H1 (cell line): ENCODE results near the gene ORC3. TPM values are rescaled to one million over a fixed set of nuclear protein-coding genes. Genes with fewer than 3 reads are reported as not detected.
"Not testable (repeated sequence)": the region's sequence is repeated elsewhere in the genome, so short reads cannot be mapped to it uniquely, and the experiment has no call there.

Experiments
- CTCF ChIA-PET: fragments of 300-600 bp; sonication (Branson Sonifier 250); formaldehyde crosslinking; loops from one replicate; lab custom pipeline; 2021; ENCODE audit not compliant: partially characterized antibody; lab: Charles Lee
- POLR2A ChIA-PET: fragments of 300-600 bp; sonication (Branson Sonifier 250); formaldehyde crosslinking; loops from one replicate; lab custom pipeline; 2021; ENCODE audit warnings: inconsistent platforms; ENCODE audit not compliant: partially characterized antibody; lab: Charles Lee
- DNase-seq, 2 experiments: peaks; one replicate each; pipeline versions ENCODE4 v3.0.0 to v3.0.0-alpha.2; 2010 to 2022; ENCODE audit warnings: low spot score in 2 of 2, low read depth in 1 of 2, mixed read lengths in 1 of 2
- FAIRE-seq: peaks from 2 replicates; lab custom pipeline; 2011; peaks lifted over from hg19 to GRCh38; lab: Jason Lieb, UNC
- H2AFZ ChIP-seq: 2 replicates; pipeline ENCODE4 v1.8.1; 2012; ENCODE audit warnings: low read length, inconsistent platforms
- H2AK5ac ChIP-seq: 2 replicates; pipeline ENCODE4 v1.6.1; 2013; ENCODE audit warnings: low read depth, low read length
- H2BK120ac ChIP-seq: replicated peaks from 2 replicates; pipeline ENCODE3; 2013; ENCODE audit warnings: low read depth, low read length, inconsistent platforms
- H2BK12ac ChIP-seq: 2 replicates; pipeline ENCODE4 v1.6.1; 2013; ENCODE audit warnings: low read depth, low read length
- H2BK15ac ChIP-seq: 2 replicates; pipeline ENCODE4 v1.6.1; 2013; ENCODE audit warnings: low read length
- H2BK20ac ChIP-seq: 2 replicates; pipeline ENCODE4 v1.6.1; 2013; ENCODE audit warnings: low read length
- H2BK5ac ChIP-seq: 2 replicates; pipeline ENCODE4 v1.6.1; 2013; ENCODE audit warnings: low read depth, low read length
- H3K14ac ChIP-seq: 2 replicates; pipeline ENCODE4 v1.6.1; 2013; ENCODE audit warnings: inconsistent platforms; ENCODE audit not compliant: insufficient read length
- H3K18ac ChIP-seq: 2 replicates; pipeline ENCODE4 v1.6.1; 2013; ENCODE audit warnings: low read length; ENCODE audit errors: extremely low read depth
- H3K23ac ChIP-seq: 2 replicates; pipeline ENCODE4 v1.6.1; 2013; ENCODE audit warnings: inconsistent platforms; ENCODE audit not compliant: insufficient read length
- H3K23me2 ChIP-seq: 2 replicates; pipeline ENCODE4 v1.6.1; 2013; ENCODE audit warnings: low read depth, low read length
- H3K27ac ChIP-seq: 2 replicates; pipeline ENCODE4 v1.6.1; 2011; ENCODE audit warnings: low read depth, low read length, inconsistent platforms
- H3K27me3 ChIP-seq, 4 experiments: replicated peaks in 1 of 4; 1 replicate in 1 of 4; 2 replicates in 3 of 4; pipeline versions ENCODE4 v1.6.1 to v1.8.1; 2011 to 2013; ENCODE audit warnings: low read length in 3 of 4, mild to moderate bottlenecking in 3 of 4, inconsistent platforms in 2 of 4, mixed read lengths in 2 of 4, moderate library complexity in 1 of 4; ENCODE audit not compliant: control insufficient read depth in 3 of 4, insufficient read depth in 3 of 4; ENCODE audit errors: extremely low read depth in 1 of 4
- H3K36me3 ChIP-seq, 4 experiments: 2 replicates each; pipeline versions ENCODE4 v1.6.1 to v1.8.1; 2011 to 2013; ENCODE audit warnings: mild to moderate bottlenecking in 4 of 4, low read length in 3 of 4, moderate library complexity in 2 of 4, control low read depth in 1 of 4, inconsistent platforms in 1 of 4; ENCODE audit not compliant: insufficient read depth in 4 of 4, control insufficient read depth in 2 of 4
- H3K4ac ChIP-seq: replicated peaks from 2 replicates; pipeline ENCODE3; 2013; ENCODE audit warnings: low read length, low read depth, mixed read lengths, inconsistent platforms; ENCODE audit not compliant: insufficient read length
- H3K4me1 ChIP-seq, 4 experiments: replicated peaks in 1 of 4; 1 replicate in 1 of 4; 2 replicates in 3 of 4; pipeline versions ENCODE4 v1.6.1 to v1.8.1; 2011 to 2013; ENCODE audit warnings: low read length in 3 of 4, inconsistent platforms in 2 of 4, mixed read lengths in 1 of 4; ENCODE audit not compliant: insufficient read depth in 4 of 4, control insufficient read depth in 3 of 4
- H3K4me2 ChIP-seq, 2 experiments: 2 replicates each; pipeline versions ENCODE4 v1.6.1 to v1.8.1; 2011 to 2013; ENCODE audit warnings: low read depth in 2 of 2, low read length in 2 of 2, control low read depth in 1 of 2, inconsistent platforms in 1 of 2, mild to moderate bottlenecking in 1 of 2; ENCODE audit not compliant: insufficient read depth in 1 of 2
- H3K4me3 ChIP-seq, 4 experiments: fragments of 200-600, 300-600 bp in 1 of 4; sonication (generic), shearing (Covaris generic), sonication (Bioruptor Twin) in 1 of 4; 2 replicates each; pipeline versions ENCODE4 v1.5.1 to v1.8.1; 2011 to 2016; ENCODE audit warnings: low read length in 4 of 4, low read depth in 3 of 4, control low read depth in 2 of 4, inconsistent platforms in 2 of 4, mild to moderate bottlenecking in 2 of 4, mixed read lengths in 1 of 4, moderate library complexity in 1 of 4; ENCODE audit not compliant: insufficient read depth in 2 of 4; ENCODE audit errors: extremely low read depth in 1 of 4
- H3K56ac ChIP-seq: replicated peaks from 2 replicates; pipeline ENCODE3; 2013; ENCODE audit warnings: low read depth, mild to moderate bottlenecking, mixed read lengths, low read length, inconsistent platforms; ENCODE audit not compliant: insufficient read length
- H3K79me1 ChIP-seq: 2 replicates; pipeline ENCODE4 v1.6.1; 2013; ENCODE audit warnings: low read depth, low read length, control low read depth
- H3K79me2 ChIP-seq, 2 experiments: 2 replicates each; pipeline versions ENCODE4 v1.6.1 to v1.8.1; 2012 to 2013; ENCODE audit warnings: low read length in 2 of 2, mild to moderate bottlenecking in 2 of 2, inconsistent platforms in 1 of 2; ENCODE audit not compliant: insufficient read depth in 2 of 2, control insufficient read depth in 1 of 2
- H3K9ac ChIP-seq, 4 experiments: replicated peaks in 1 of 4; 1 replicate in 1 of 4; 2 replicates in 3 of 4; pipeline versions ENCODE4 v1.6.1 to v1.8.1; 2011 to 2013; ENCODE audit warnings: low read depth in 3 of 4, low read length in 3 of 4, control low read depth in 2 of 4, mild to moderate bottlenecking in 2 of 4, moderate library complexity in 2 of 4, inconsistent platforms in 1 of 4; ENCODE audit errors: extremely low read depth in 1 of 4
- H3K9me3 ChIP-seq, 2 experiments: 2 replicates each; pipeline versions ENCODE4 v1.6.1 to v1.8.1; 2012 to 2013; ENCODE audit warnings: mild to moderate bottlenecking in 2 of 2, moderate library complexity in 2 of 2, control low read depth in 1 of 2, inconsistent platforms in 1 of 2, low read depth in 1 of 2, low read length in 1 of 2, mixed read lengths in 1 of 2; ENCODE audit not compliant: insufficient read depth in 2 of 2
- H4K20me1 ChIP-seq, 2 experiments: replicated peaks in 1 of 2; 2 replicates each; pipeline versions ENCODE3 to v1.8.1; 2011 to 2013; ENCODE audit warnings: inconsistent platforms in 2 of 2, low read length in 2 of 2, mild to moderate bottlenecking in 1 of 2; ENCODE audit not compliant: insufficient read depth in 2 of 2, control insufficient read depth in 1 of 2
- H4K5ac ChIP-seq: 2 replicates; pipeline ENCODE4 v1.6.1; 2013; ENCODE audit warnings: low read length, low read depth, mixed read lengths, inconsistent platforms; ENCODE audit not compliant: insufficient read length
- H4K8ac ChIP-seq: 2 replicates; pipeline ENCODE4 v1.8.0; 2013; ENCODE audit warnings: mild to moderate bottlenecking, moderate library complexity, low read length, inconsistent platforms; ENCODE audit not compliant: insufficient read depth; ENCODE audit errors: extremely low read depth
- H4K91ac ChIP-seq: replicated peaks from 2 replicates; pipeline ENCODE3; 2013; ENCODE audit warnings: low read length, mixed read lengths, inconsistent platforms; ENCODE audit not compliant: insufficient read length
- WGBS, 2 experiments: shearing (Covaris generic) in 1 of 2; methylation state at CpG; one replicate each; pipeline versions ENCODE4 v1.1.6 to v1.1.7; 2013 to 2015; ENCODE audit warnings: low lambda C conversion rate in 2 of 2, mixed read lengths in 2 of 2, inconsistent platforms in 1 of 2, low coverage in 1 of 2, missing lambda C conversion rate in 1 of 2; ENCODE audit not compliant: insufficient replicate concordance in 2 of 2, insufficient coverage in 1 of 2, insufficient read length in 1 of 2; ENCODE audit errors: extremely low coverage in 1 of 2, missing lambda C conversion rate in 1 of 2; 5-methylcytosine and 5-hydroxymethylcytosine counted together
- polyA plus RNA-seq, 7 experiments: library from polyadenylated mRNA; depleted of rRNA in 3 of 7; stranded (reverse) in 5 of 7; unstranded in 2 of 7; fragments of >200 nt in 5 of 7; fragments of 200-250 nt in 2 of 7; gene quantifications; 1 replicate in 5 of 7; 2 replicates in 1 of 7; 4 replicates in 1 of 7; pipeline versions ENCODE4 v1.2.1 to v1.2.3, GENCODE V29; 2011 to 2013; ENCODE audit warnings: missing spikeins in 2 of 7, mixed read lengths in 2 of 7
- total RNA-seq: library from RNA; stranded (reverse); fragmentation: NEBNext Ultra II Directional; extraction: Animal tissue kit (Norgen Biotek cat#: 25700); gene quantifications from 2 replicates; pipeline ENCODE4 v1.2.1, GENCODE V29; 2021

Gene ORC3
- total and polyA plus RNA-seq, 2 of the 8 experiments (the other 6 are each of a cell fraction or from before 2014, with no cell fraction given), result 35.9 to 60.9 TPM

DNA sequence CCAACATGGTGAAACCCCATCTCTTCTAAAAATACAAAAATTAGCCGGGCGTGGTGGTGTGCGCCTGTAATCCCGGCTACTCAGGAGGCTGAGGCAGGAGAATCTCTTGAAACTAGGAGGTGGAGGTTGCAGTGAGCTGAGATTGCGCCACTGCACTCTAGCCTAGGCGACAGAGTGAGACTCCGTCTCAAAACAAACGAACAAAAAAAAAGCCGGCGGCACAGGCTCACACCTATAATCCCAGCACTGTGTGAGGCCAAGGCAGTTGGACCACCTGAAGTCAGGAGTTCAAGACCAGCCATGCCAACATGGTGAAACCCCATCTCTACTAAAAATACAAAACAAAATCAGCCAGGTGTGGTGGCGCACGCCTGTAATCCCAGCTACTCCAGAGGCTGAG lies 106.9 kb downstream of the ORC3 start:
- not testable (repeated sequence) for H2BK120ac ChIP-seq, H2AK5ac ChIP-seq, H3K27ac ChIP-seq, H2AFZ ChIP-seq, H2BK15ac ChIP-seq, H3K27me3 ChIP-seq, H3K18ac ChIP-seq, H3K4me2 ChIP-seq, H3K23me2 ChIP-seq, H3K23ac ChIP-seq, DNase-seq, H3K4me3 ChIP-seq, H3K9ac ChIP-seq, FAIRE-seq, H3K9me3 ChIP-seq, H3K36me3 ChIP-seq, H2BK5ac ChIP-seq, H3K56ac ChIP-seq, H4K8ac ChIP-seq, H4K5ac ChIP-seq, H3K14ac ChIP-seq, H3K4ac ChIP-seq, H2BK20ac ChIP-seq, H3K79me1 ChIP-seq, H2BK12ac ChIP-seq, H4K91ac ChIP-seq
- POLR2A ChIA-PET, result interaction anchor here (1.3 to 1.8 kb wide), 4 partner anchors 14 to 24 kb away, joined by 3 to 5 read pairs (median 4); no protein-coding TSS in a partner anchor
- WGBS, 2 experiments, result 97% methylated on average over 12 of the region's 12 CpGs; no CpG with 5 or more reads in 1 of the 2 experiments
- H4K20me1 ChIP-seq, result peaks cover 25 to 31% of the 10 kb centered on the region in 2 experiments
- peaks cover 0 to 12% (median 0%) of the 10 kb centered on the region in 4 experiments; a peak in 3 of 7 replicates for H3K4me1 ChIP-seq
- CTCF ChIA-PET, result interaction anchor here (0.6 to 1.0 kb wide), 2 partner anchors 38 to 1203 kb away, joined by 3 read pairs; no protein-coding TSS in a partner anchor
- peaks cover 63 to 100% of the 10 kb centered on the region in 2 experiments for H3K79me2 ChIP-seq
